WTC11 (cell line): Measurements from ENCODE around the gene ITGA11. TPM values are rescaled to one million over a fixed set of nuclear protein-coding genes. Genes with fewer than 3 reads are reported as not detected.

Experiments
- ATAC-seq: fragments of 200-7000 bp; cut with Tn5 transposase; 2 replicates; pipeline ENCODE4 v1.10.0; 2021; ENCODE audit warnings: mild to moderate bottlenecking, moderate library complexity
- CTCF ChIA-PET: fragments of 300-600 bp; sonication (Branson Sonifier 250); formaldehyde crosslinking; loops from one replicate; lab custom pipeline; 2021; ENCODE audit warnings: antibody characterized with exemption; lab: Charles Lee
- POLR2A ChIA-PET: fragments of 350-600 bp; sonication (Branson Sonifier 250); formaldehyde crosslinking; loops from one replicate; lab custom pipeline; 2021; ENCODE audit warnings: antibody characterized with exemption; lab: Charles Lee
- DNase-seq: peaks from one replicate; pipeline ENCODE4 v3.0.0; 2021; ENCODE audit warnings: low spot score
- H3K27ac Mint-ChIP-seq: 2 replicates; pipeline ENCODE4 v1.8.0; 2021; ENCODE audit warnings: mixed read lengths
- H3K27me3 Mint-ChIP-seq: 2 replicates; pipeline ENCODE4 v1.8.0; 2021; ENCODE audit warnings: low read depth, mild to moderate bottlenecking, moderate library complexity, mixed read lengths
- H3K36me3 Mint-ChIP-seq: 2 replicates; pipeline ENCODE4 v1.8.0; 2021; ENCODE audit warnings: mixed read lengths
- H3K4me1 Mint-ChIP-seq: 2 replicates; pipeline ENCODE4 v1.8.0; 2022; ENCODE audit warnings: mixed read lengths
- H3K4me3 Mint-ChIP-seq: 2 replicates; pipeline ENCODE4 v1.8.0; 2021; ENCODE audit warnings: mild to moderate bottlenecking, moderate library complexity, mixed read lengths
- H3K9me3 Mint-ChIP-seq: 2 replicates; pipeline ENCODE4 v1.8.0; 2021; ENCODE audit warnings: mixed read lengths
- ESRRA ChIP-seq: sonication (generic); formaldehyde crosslinking; IDR thresholded peaks from 2 replicates; pipeline ENCODE4 v1.8.1; 2022; ENCODE audit warnings: mild to moderate bottlenecking, missing genetic modification reagents, borderline replicate concordance
- ETV6 ChIP-seq: sonication (generic); formaldehyde crosslinking; IDR thresholded peaks from 2 replicates; pipeline ENCODE4 v1.8.1; 2022; ENCODE audit warnings: mild to moderate bottlenecking, missing genetic modification reagents
- JUN ChIP-seq: sonication (generic); formaldehyde crosslinking; IDR thresholded peaks from 2 replicates; pipeline ENCODE4 v1.8.0; 2023; ENCODE audit warnings: mild to moderate bottlenecking, missing genetic modification reagents
- MLX ChIP-seq: sonication (generic); formaldehyde crosslinking; IDR thresholded peaks from 2 replicates; pipeline ENCODE4 v1.8.1; 2023; ENCODE audit warnings: mild to moderate bottlenecking, missing genetic modification reagents, moderate library complexity
- MXD4 ChIP-seq: fragments of 250-450 bp; sonication (Bioruptor Pico); IDR thresholded peaks from 2 replicates; pipeline ENCODE4 v1.8.0; 2021; ENCODE audit warnings: mild to moderate bottlenecking, moderate library complexity, borderline replicate concordance
- MYBL2 ChIP-seq: sonication (generic); formaldehyde crosslinking; IDR thresholded peaks from 2 replicates; pipeline ENCODE4 v1.8.1; 2023; ENCODE audit warnings: mild to moderate bottlenecking, moderate library complexity, missing genetic modification reagents
- NFYB ChIP-seq: sonication (generic); formaldehyde crosslinking; conservative IDR thresholded peaks from 2 replicates; pipeline ENCODE4 v1.8.0; 2022; ENCODE audit warnings: low read depth, missing genetic modification reagents
- PRRX2 ChIP-seq: fragments of 250-450 bp; sonication (Bioruptor Pico); IDR thresholded peaks from 2 replicates; pipeline ENCODE4 v1.8.0; 2021; ENCODE audit warnings: mild to moderate bottlenecking
- TCF7 ChIP-seq: sonication (generic); formaldehyde crosslinking; IDR thresholded peaks from 2 replicates; pipeline ENCODE4 v1.8.0; 2022; ENCODE audit warnings: mild to moderate bottlenecking, low read depth, missing genetic modification reagents, moderate library complexity
- TEAD1 ChIP-seq: sonication (generic); formaldehyde crosslinking; IDR thresholded peaks from 2 replicates; pipeline ENCODE4 v1.8.0; 2022; ENCODE audit warnings: mild to moderate bottlenecking, missing genetic modification reagents
- USF2 ChIP-seq: sonication (generic); formaldehyde crosslinking; IDR thresholded peaks from 2 replicates; pipeline ENCODE4 v1.8.1; 2023; ENCODE audit warnings: mild to moderate bottlenecking, missing genetic modification reagents, moderate library complexity
- ZBTB43 ChIP-seq: sonication (generic); formaldehyde crosslinking; IDR thresholded peaks from 2 replicates; pipeline ENCODE4 v1.8.1; 2023; ENCODE audit warnings: mild to moderate bottlenecking, missing genetic modification reagents
- ZNF396 ChIP-seq: fragments of 250-450 bp; sonication (Bioruptor Pico); IDR thresholded peaks from 2 replicates; pipeline ENCODE4 v1.8.0; 2021; ENCODE audit warnings: mild to moderate bottlenecking, moderate library complexity, borderline replicate concordance
- ZNF512 ChIP-seq: sonication (generic); formaldehyde crosslinking; IDR thresholded peaks from 2 replicates; pipeline ENCODE4 v1.8.1; 2022; ENCODE audit warnings: missing genetic modification reagents, borderline replicate concordance
- total RNA-seq: library from RNA; stranded (reverse); gene quantifications from 3 replicates; pipeline ENCODE4 v1.2.3, GENCODE V29; 2021
- TF ChIP-seq, protein P1 (sequence below): sonication (generic); formaldehyde crosslinking; IDR thresholded peaks from 2 replicates; pipeline ENCODE4 v1.8.1; 2023; ENCODE audit warnings: mild to moderate bottlenecking, missing genetic modification reagents, borderline replicate concordance
- TF ChIP-seq, protein P2 (sequence below): sonication (generic); formaldehyde crosslinking; IDR thresholded peaks from 2 replicates; pipeline ENCODE4 v1.8.0; 2022; ENCODE audit warnings: missing genetic modification reagents
- TF ChIP-seq, protein P3 (sequence below): sonication (generic); formaldehyde crosslinking; IDR thresholded peaks from 2 replicates; pipeline ENCODE4 v1.8.1; 2022; ENCODE audit warnings: mild to moderate bottlenecking, moderate library complexity, missing genetic modification reagents
- TF ChIP-seq, protein P4 (sequence below): fragments of 250-450 bp; sonication (Bioruptor Pico); conservative IDR thresholded peaks from 2 replicates; pipeline ENCODE4 v1.9.0; 2021; ENCODE audit warnings: mild to moderate bottlenecking

Gene ITGA11
- total RNA-seq, 1 experiment from 2014 or later: 0.15 TPM

- no peak for ATAC-seq
- TF ChIP-seq ESRRA (CRISPR knock-in tag) (no peak), MXD4 (CRISPR knock-in tag) (no peak), ZNF512 (CRISPR knock-in tag) (no peak), ZNF396 (CRISPR knock-in tag) (no peak), TCF7 (CRISPR knock-in tag) (no peak), PRRX2 (no peak)
- TF ChIP-seq, protein P1, sequence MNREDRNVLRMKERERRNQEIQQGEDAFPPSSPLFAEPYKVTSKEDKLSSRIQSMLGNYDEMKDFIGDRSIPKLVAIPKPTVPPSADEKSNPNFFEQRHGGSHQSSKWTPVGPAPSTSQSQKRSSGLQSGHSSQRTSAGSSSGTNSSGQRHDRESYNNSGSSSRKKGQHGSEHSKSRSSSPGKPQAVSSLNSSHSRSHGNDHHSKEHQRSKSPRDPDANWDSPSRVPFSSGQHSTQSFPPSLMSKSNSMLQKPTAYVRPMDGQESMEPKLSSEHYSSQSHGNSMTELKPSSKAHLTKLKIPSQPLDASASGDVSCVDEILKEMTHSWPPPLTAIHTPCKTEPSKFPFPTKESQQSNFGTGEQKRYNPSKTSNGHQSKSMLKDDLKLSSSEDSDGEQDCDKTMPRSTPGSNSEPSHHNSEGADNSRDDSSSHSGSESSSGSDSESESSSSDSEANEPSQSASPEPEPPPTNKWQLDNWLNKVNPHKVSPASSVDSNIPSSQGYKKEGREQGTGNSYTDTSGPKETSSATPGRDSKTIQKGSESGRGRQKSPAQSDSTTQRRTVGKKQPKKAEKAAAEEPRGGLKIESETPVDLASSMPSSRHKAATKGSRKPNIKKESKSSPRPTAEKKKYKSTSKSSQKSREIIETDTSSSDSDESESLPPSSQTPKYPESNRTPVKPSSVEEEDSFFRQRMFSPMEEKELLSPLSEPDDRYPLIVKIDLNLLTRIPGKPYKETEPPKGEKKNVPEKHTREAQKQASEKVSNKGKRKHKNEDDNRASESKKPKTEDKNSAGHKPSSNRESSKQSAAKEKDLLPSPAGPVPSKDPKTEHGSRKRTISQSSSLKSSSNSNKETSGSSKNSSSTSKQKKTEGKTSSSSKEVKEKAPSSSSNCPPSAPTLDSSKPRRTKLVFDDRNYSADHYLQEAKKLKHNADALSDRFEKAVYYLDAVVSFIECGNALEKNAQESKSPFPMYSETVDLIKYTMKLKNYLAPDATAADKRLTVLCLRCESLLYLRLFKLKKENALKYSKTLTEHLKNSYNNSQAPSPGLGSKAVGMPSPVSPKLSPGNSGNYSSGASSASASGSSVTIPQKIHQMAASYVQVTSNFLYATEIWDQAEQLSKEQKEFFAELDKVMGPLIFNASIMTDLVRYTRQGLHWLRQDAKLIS (CRISPR knock-in tag): no peak
- TF ChIP-seq, protein P2, sequence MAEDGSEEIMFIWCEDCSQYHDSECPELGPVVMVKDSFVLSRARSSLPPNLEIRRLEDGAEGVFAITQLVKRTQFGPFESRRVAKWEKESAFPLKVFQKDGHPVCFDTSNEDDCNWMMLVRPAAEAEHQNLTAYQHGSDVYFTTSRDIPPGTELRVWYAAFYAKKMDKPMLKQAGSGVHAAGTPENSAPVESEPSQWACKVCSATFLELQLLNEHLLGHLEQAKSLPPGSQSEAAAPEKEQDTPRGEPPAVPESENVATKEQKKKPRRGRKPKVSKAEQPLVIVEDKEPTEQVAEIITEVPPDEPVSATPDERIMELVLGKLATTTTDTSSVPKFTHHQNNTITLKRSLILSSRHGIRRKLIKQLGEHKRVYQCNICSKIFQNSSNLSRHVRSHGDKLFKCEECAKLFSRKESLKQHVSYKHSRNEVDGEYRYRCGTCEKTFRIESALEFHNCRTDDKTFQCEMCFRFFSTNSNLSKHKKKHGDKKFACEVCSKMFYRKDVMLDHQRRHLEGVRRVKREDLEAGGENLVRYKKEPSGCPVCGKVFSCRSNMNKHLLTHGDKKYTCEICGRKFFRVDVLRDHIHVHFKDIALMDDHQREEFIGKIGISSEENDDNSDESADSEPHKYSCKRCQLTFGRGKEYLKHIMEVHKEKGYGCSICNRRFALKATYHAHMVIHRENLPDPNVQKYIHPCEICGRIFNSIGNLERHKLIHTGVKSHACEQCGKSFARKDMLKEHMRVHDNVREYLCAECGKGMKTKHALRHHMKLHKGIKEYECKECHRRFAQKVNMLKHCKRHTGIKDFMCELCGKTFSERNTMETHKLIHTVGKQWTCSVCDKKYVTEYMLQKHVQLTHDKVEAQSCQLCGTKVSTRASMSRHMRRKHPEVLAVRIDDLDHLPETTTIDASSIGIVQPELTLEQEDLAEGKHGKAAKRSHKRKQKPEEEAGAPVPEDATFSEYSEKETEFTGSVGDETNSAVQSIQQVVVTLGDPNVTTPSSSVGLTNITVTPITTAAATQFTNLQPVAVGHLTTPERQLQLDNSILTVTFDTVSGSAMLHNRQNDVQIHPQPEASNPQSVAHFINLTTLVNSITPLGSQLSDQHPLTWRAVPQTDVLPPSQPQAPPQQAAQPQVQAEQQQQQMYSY: no peak
- no peak for DNase-seq
- Mint-ChIP-seq H3K27ac (no peak overlapping the region), H3K4me3 (no peak overlapping the region), H3K4me1 (peaks cover 23% of the 10 kb centered on the region), H3K27me3 (peaks cover 8% of the 10 kb centered on the region), H3K36me3 (no peaks in the 10 kb centered on the region), H3K9me3 (no peaks in the 10 kb centered on the region)
- ChIA-PET POLR2A (no interaction called here), CTCF (interaction anchor here (0.9 to 2.7 kb wide), 4 partner anchors 10 to 164 kb away, joined by 3 to 6 read pairs (median 4); no protein-coding TSS in a partner anchor)
Measured at GRCh38 chr15:68417051-68417450, 14.9 kb downstream of the ITGA11 start.

DNA sequence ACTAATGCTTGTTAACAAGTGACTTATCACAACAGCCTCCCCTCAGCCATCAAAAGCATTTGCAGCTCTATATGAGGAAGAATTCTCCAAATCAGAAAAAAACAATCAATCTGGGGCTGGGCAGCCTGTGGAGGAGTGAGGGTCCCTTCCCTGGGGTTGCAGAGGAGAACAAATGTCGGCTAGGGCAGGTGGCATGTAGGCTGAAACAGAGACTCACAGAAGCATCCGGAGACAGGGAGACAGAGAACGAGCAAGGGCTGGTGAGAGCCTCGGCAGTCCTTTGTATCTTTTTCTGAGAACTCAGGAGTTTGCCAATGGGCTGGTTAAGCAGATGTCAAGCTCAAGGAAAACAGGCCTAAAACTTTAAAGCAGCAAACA lies 15.8 kb downstream of the ITGA11 start:
- H3K9me3 Mint-ChIP-seq: no peaks in the 10 kb centered on the region
- POLR2A ChIA-PET: no interaction called here
- CTCF ChIA-PET: no interaction called here
- H3K27ac Mint-ChIP-seq: no peak overlapping the region
- no peak for DNase-seq
- H3K4me3 Mint-ChIP-seq: no peak overlapping the region
- peaks cover 20% of the 10 kb centered on the region for H3K4me1 Mint-ChIP-seq
- H3K27me3 Mint-ChIP-seq: peaks cover 8% of the 10 kb centered on the region
- ATAC-seq: no peak
- H3K36me3 Mint-ChIP-seq: no peaks in the 10 kb centered on the region
- TF ChIP-seq JUN (CRISPR knock-in tag): no peak
- TF ChIP-seq USF2 (CRISPR knock-in tag): no peak
- TF ChIP-seq, protein P3, sequence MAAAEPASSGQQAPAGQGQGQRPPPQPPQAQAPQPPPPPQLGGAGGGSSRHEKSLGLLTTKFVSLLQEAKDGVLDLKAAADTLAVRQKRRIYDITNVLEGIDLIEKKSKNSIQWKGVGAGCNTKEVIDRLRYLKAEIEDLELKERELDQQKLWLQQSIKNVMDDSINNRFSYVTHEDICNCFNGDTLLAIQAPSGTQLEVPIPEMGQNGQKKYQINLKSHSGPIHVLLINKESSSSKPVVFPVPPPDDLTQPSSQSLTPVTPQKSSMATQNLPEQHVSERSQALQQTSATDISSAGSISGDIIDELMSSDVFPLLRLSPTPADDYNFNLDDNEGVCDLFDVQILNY (CRISPR knock-in tag): no peak
- no peak for TF ChIP-seq ETV6 (CRISPR knock-in tag)
- no peak for TF ChIP-seq MYBL2 (CRISPR knock-in tag)
- TF ChIP-seq, protein P4, sequence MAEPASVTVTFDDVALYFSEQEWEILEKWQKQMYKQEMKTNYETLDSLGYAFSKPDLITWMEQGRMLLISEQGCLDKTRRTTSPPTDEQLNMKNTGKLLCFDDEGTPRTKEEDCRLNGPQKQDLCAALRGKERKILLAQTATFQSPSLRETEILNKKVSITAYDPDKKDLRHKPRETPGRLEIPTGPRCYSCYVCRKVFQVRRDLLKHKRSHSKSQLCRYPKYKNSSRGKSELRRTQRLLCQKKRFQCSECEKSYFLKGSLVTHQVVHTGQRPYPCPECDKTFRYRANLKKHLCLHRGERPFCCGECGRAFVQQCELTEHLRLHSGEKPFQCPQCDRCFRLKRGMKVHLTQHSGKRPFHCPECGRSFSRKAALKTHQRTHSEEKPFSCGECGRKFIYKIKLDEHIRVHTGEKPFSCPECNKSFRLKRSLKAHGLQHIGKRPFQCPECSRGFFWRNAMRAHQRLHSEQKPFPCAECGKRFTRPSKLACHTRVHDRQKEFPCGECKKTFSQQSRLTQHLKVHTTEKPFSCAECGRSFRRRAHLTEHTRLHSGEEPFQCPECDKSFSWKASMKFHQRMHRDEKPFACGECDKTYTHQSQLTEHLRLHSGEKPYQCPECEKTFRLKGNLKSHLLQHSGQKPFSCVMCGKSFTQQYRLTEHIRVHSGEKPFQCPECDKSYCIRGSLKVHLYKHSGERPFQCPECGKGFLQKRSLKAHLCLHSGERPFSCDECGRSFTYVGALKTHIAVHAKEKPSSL: no peak
- TF ChIP-seq NFYB (CRISPR knock-in tag): no peak
- no peak for TF ChIP-seq TEAD1
- TF ChIP-seq ZBTB43 (CRISPR knock-in tag): no peak
- TF ChIP-seq MLX (CRISPR knock-in tag): no peak
